Fibroblast of the aortic adventitia (primary cell): ENCODE data around the gene RHOXF2. TPM values are rescaled to one million over a fixed set of nuclear protein-coding genes. Genes with fewer than 3 reads are reported as not detected.
"Not testable (repeated sequence)": the region's sequence is repeated elsewhere in the genome, so short reads cannot be mapped to it uniquely, and the experiment has no call there.

ENCODE experiments used
- DNase-seq: peaks from one replicate; pipeline ENCODE4 v3.0.0-alpha.2; 2010; ENCODE audit warnings: low read depth
- H3K4me3 ChIP-seq: 2 replicates; pipeline ENCODE4 v1.5.1; 2011; ENCODE audit warnings: low read depth, mild to moderate bottlenecking, control low read depth, low read length, moderate library complexity
- total RNA-seq: library from RNA; depleted of rRNA; stranded (reverse); fragments of >200 nt; gene quantifications from 2 replicates; pipeline ENCODE4 v1.2.3, GENCODE V29; 2012; ENCODE audit warnings: low replicate concordance
- TF ChIP-seq, protein P1 (sequence below): IDR thresholded peaks from 2 replicates; pipeline ENCODE4 v1.5.1; 2011; ENCODE audit warnings: mild to moderate bottlenecking, low read length, control low read depth, inconsistent platforms; ENCODE audit not compliant: insufficient read depth

Gene RHOXF2
- total RNA-seq, 1 donor = not detected

DNA sequence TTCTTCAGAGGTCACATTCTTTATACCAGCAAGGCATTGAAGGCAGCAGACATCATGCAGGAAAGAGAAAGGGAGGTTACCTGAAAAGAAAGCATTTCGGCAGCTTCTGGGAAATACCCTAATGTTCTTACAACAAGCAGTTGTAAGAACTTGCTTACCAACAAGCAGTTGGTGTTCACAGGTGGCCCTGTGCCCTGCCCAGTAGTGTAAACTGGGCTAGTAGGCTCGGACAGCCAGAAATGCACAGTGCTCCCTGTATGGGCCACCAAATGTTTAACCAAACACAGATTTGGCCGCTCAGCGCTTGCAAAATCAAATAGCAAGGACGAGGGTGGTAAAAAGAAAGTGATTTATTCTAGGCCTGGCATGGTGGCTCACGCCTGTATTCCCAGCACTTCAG lies 22.3 kb upstream of the RHOXF2 start:
- DNase-seq = no peak
- TF ChIP-seq, protein P1, sequence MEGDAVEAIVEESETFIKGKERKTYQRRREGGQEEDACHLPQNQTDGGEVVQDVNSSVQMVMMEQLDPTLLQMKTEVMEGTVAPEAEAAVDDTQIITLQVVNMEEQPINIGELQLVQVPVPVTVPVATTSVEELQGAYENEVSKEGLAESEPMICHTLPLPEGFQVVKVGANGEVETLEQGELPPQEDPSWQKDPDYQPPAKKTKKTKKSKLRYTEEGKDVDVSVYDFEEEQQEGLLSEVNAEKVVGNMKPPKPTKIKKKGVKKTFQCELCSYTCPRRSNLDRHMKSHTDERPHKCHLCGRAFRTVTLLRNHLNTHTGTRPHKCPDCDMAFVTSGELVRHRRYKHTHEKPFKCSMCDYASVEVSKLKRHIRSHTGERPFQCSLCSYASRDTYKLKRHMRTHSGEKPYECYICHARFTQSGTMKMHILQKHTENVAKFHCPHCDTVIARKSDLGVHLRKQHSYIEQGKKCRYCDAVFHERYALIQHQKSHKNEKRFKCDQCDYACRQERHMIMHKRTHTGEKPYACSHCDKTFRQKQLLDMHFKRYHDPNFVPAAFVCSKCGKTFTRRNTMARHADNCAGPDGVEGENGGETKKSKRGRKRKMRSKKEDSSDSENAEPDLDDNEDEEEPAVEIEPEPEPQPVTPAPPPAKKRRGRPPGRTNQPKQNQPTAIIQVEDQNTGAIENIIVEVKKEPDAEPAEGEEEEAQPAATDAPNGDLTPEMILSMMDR = no peak
- H3K4me3 ChIP-seq = no peak overlapping the region

DNA sequence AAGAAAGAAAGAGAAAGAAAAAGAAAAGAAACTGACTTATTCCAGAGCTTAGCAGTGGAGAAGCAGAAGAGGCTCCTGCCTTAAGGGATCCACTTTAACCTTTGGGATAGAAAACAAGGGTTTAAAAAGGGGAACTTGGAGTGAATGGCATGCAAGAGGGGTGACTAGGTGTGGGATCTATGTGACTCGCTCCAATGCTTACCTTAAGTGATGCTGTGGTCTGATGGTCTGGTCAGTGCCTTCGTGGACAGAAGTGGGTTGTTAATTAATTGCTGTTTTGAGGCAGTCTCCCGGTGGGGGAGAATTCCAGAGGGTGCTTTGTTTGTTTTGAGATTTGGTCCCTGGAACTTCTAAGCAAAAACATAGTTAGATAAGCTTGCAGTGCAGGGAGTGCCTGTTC lies 21.6 kb upstream of the RHOXF2 start:
- TF ChIP-seq, protein P1 = no peak
- no peak for DNase-seq
- no peak overlapping the region for H3K4me3 ChIP-seq

DNA sequence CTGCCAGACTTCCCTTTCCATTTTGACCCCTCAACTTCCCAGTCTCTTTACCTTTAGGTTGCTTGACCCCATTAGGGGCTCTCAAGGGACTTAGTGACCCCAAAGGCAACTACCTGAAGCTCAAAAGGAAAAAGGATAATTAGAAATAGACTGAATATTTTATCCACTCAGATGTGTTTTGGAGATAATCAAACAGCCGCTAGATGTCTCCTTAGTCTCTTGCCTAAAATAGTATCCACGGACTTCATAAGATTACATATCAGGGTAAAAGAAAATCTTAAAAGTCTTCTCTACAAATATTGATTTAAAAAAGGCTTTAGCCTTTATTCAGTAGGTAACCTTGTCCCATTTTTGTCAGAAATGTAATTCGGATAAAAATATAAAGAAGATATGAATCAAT lies 21.0 kb upstream of the RHOXF2 start:
- TF ChIP-seq, protein P1 = peak; percentile 16
- H3K4me3 ChIP-seq = no peak overlapping the region
- DNase-seq = peak; percentile 3

DNA sequence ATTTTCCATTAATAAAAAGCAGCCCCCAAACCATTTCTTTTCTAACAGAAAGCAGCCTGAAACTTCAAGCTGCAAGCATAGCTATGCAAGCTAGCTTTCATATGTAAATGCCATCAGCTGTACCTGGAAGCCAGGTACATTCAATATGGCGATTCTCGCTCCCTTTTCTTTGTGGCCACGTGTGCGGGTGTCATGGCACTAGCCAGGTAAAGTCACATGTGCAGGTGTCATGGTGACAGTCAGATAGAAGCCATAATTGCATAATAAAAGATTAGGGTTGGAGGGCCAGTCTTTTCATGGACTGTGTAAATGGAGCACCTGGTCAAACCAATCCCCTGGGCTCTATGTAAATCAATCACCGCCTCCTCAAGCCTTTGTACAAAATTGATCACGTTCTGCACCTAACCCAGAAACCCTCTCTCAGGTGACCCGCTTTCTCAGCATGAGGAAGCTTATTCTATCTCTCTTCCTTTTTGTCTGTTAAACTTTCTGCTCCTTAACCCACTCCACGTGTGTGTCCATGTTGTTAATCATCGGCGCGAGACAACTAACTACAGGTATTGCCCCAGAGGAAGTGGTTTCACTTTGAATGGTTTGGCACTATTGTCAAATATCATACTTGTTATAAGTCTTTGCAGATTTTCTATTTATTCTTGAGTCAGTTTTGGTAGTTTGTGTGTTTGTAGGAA lies 18.0 kb upstream of the RHOXF2 start:
- DNase-seq = no peak
- no peak overlapping the region for H3K4me3 ChIP-seq
- TF ChIP-seq, protein P1 = no peak

DNA sequence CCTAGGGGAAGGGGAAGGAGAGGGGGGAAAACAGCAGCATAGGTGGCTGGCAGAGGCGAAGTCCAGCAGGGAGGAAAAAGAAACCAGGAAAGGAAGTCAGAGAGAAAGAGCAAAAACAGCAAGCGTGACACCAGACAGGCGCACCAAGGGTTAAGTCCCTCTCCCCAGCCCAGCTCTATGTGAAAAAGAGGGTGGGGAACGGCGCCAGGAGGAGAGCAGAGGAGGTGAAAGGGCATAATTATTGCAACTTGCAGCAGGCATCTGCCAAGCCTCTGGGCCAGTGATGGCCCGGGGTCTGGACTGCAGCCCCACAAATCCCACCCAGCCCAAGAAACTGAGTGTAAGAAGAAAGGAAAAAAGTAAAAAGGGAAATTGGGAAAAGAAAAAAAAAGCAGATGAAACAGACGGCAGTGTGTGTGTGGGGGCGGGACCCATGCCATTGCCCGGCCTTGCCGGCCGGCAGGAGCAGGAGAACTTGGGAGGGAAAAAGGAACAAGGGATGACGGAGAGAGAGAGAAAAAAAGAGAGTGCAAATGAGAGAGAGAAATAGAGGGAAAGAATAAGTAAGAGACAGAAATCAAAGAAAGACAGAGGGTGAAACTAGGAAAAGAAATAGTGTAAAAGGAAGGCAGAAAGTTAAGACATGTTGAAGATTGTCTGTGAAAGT lies 14.1 kb upstream of the RHOXF2 start:
- TF ChIP-seq, protein P1 = no peak
- no peak for DNase-seq
- no peak overlapping the region for H3K4me3 ChIP-seq

DNA sequence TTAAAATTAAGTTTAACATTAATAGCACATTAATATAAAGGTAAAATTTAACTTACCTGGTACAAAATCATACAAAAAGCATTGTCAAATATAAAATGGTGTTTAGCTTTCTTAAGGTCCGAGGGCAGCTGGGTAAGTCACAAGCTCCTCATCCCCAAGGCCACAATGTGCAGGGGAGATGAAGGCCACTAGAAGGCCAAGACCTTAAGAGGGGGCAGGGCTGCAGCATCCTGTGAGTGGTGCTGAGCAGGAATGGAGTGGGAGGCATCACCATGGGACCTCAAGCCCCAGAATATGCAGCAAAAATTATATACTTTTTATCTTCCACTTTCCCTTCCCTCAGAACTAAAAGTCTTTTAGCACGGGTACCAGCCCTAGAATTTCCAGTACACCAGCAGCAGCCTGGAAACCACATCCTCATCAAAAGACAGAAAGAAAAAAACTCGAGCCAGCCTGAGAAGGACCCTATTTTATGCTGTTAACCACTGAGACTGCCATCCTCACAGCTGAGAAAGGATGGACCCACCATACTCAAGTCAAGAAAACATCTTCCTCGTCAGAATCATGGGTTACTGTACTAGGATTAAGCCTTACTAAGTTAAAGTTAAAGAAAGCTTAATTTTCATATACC lies 13.0 kb upstream of the RHOXF2 start:
- TF ChIP-seq, protein P1 = no peak
- DNase-seq = no peak

DNA sequence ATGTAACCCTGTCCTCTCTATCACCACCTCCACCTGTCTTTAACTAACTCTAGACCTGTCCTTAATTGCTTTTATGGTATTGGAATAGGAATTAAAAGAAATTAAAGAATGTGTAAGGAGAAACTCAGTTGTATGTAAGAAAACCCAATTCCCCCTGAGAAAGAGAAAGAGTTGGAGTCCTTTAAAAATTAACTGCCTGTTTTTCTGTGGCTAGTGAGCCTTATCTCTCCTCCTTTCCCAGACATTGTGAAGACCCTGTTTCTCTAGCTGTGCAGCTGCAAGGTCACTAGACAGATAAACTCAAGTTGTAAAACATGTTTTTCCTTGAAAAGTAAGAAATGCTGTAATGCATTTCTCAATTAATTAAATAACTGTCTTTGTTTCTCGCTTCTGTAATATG lies 12.1 kb upstream of the RHOXF2 start:
- H3K4me3 ChIP-seq, DNase-seq: not testable (repeated sequence)

More for the DNA sequence above, 13.0 kb upstream of the RHOXF2 start:
- H3K4me3 ChIP-seq = no peak overlapping the region
